ENCODE results near the gene FNTB. TPM values are rescaled to one million over a fixed set of nuclear protein-coding genes. Genes with fewer than 3 reads are reported as not detected.
A peak's percentile ranks its signal among the peaks of the same experiment; 100 is the strongest.

FNTB gene
- total RNA-seq, 5 donors from 2014 or later (not counting 1 experiment from before 2014, with no cell fraction given) = 9.6 to 14.2 (median 10.4) TPM

DNA sequence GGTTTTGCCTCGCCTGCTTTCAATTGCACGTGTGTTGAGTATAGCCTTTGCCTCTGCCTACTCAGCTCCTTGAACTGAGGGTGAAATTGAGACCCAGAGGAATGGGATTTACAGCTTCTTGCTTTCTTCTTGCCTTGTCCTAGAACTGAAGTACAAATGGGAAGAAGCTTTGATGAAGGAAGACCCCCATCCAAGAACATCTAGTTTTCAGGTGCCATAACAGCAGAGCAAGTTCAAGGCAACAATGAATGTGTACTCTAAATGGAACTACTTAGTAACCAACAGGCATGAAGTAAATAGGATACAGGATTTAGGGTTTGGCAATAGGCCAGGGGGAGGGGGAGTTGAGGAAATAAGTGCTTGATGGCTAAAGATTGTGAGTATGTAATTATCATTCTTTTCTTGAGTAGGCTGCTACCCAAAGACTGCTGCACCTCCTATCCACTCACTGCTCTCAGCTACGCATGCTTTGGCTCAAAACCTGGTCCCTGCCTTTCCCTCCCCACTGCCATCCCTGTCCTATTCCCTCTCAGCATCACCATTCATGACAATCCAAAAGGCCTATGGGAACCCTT is 46.3 kb upstream of the FNTB start:
- no peak for ATAC-seq (replicated peaks in 1 of 4)
- no peak overlapping the region for H3K27ac ChIP-seq (ENCODE audit: low read length)
- no peaks in the 10 kb centered on the region for H3K27me3 ChIP-seq (replicated peaks in 1 of 2; ENCODE audit: control insufficient read depth in 2 of 2, extremely low read depth in 1 of 2, insufficient read depth in 2 of 2, low read length in 1 of 2)
- H3K9me3 Mint-ChIP-seq = no peaks in the 10 kb centered on the region
- WGBS (ENCODE audit: insufficient coverage) = 100% methylated on average over 1 of the region's 3 CpGs
- H3K27me3 Mint-ChIP-seq = no peaks in the 10 kb centered on the region
- no peaks in the 10 kb centered on the region for H3K9me3 ChIP-seq
- H3K36me3 ChIP-seq (ENCODE audit: control insufficient read depth in 2 of 2, extremely low read depth in 1 of 2, insufficient read depth in 1 of 2, low read length in 1 of 2) = peaks cover 7 to 55% of the 10 kb centered on the region in 2 donors
- peaks cover 2 to 10% of the 10 kb centered on the region in 2 experiments for H3K4me1 ChIP-seq (ENCODE audit: control insufficient read depth in 1 of 2, extremely low read depth in 1 of 2, insufficient read depth in 2 of 2, low read length in 2 of 2)
- no peak for DNase-seq
- no peak overlapping the region for H3K4me3 ChIP-seq (ENCODE audit: control insufficient read depth in 1 of 2, extremely low read depth in 1 of 2, low read length in 1 of 2)
- peaks cover 55% of the 10 kb centered on the region for H3K36me3 Mint-ChIP-seq
- H3K4me1 Mint-ChIP-seq = peaks cover 75 to 87% (median 85%) of the 10 kb centered on the region in 3 donors
- H3K27ac Mint-ChIP-seq = peak overlapping the region; percentile 75 to 77
- ChIA-PET CTCF (no interaction called here), POLR2A (interaction anchor here in 1 of 2 donors (0.6 kb wide), 1 partner anchor 588 kb away, joined by 4 read pairs; no protein-coding TSS in a partner anchor)
- no peak overlapping the region for H3K4me3 Mint-ChIP-seq

DNA sequence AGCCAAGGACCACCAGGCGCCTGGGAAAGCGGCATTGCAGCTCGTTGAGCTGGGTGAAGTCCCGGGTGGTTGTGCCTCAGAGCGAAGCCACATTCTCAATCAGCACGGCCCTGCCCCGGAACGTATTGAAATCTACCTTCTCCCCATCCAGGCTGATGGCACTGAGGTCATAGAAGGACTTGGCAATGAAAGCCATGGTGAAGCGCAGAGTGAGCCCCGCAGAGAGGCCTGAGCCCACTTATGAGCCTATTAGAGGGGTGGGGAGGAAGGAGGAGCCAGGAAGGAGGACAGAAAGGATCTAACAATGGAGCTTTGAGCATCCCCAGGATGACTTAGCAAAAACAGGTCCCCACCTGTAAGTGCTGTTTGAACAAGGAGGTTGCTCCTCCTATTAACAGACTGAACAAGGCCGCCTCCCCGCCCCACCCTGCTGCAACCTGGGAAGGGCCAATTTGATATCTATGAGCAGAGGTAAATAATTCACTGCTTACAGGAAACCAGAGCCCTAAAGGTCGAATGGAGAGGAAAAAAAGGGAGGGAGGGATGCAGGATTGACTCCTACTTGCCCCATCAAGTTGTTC is 44.1 kb upstream of the FNTB start, which contains the start of gene GPX2:
Gene GPX2, minus strand, starts transcription at position 215 of the 581 bp plus-strand sequence. Its CDS starts 19 bp downstream, at position 196.
- peaks cover 64% of the 10 kb centered on the region for H3K36me3 Mint-ChIP-seq
- POLR2A ChIA-PET = interaction anchor here in 1 of 2 donors (0.6 to 1.0 kb wide), 2 partner anchors 19 to 262 kb away, joined by 3 read pairs; no protein-coding TSS in a partner anchor
- WGBS (ENCODE audit: insufficient coverage) = 68% methylated on average over 4 of the region's 13 CpGs

DNA sequence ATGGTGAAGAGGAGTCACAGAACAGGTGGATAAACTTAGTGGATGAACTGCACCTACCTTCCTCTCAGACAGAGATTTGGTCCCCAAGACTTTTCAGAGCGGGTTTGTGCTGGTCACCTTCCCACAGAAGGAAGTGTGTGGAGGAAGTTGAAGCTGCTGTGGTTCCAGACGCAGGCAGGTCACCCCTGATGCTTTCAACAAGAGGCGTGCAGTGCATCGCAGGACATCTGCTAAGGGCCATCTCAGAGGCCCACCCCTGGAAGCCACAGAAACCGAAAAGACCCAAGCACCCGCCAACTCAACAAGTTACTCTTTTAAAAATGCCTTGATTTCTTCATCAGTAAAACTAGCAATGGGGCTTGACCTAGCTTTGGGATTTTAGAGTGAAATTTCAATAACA is 43.1 kb upstream of the FNTB start:
- POLR2A ChIA-PET = no interaction called here
- H3K36me3 ChIP-seq (ENCODE audit: control insufficient read depth in 2 of 2, extremely low read depth in 1 of 2, insufficient read depth in 1 of 2, low read length in 1 of 2) = peaks cover 7 to 52% of the 10 kb centered on the region in 2 donors
- Mint-ChIP-seq H3K36me3 (peaks cover 67% of the 10 kb centered on the region), H3K4me1 (peaks cover 59 to 76% (median 70%) of the 10 kb centered on the region in 3 donors), H3K27ac (peak overlapping the region in 1 of 2 donors; percentile 82), H3K4me3 (no peak overlapping the region), H3K27me3 (no peaks in the 10 kb centered on the region), H3K9me3 (no peaks in the 10 kb centered on the region)
- H3K4me1 ChIP-seq (ENCODE audit: control insufficient read depth in 1 of 2, extremely low read depth in 1 of 2, insufficient read depth in 2 of 2, low read length in 2 of 2) = peaks cover 5 to 17% of the 10 kb centered on the region in 2 experiments
- no peaks in the 10 kb centered on the region for H3K9me3 ChIP-seq
- H3K4me3 ChIP-seq (ENCODE audit: control insufficient read depth in 1 of 2, extremely low read depth in 1 of 2, low read length in 1 of 2) = no peak overlapping the region
- ATAC-seq (replicated peaks in 1 of 4) (no peak), DNase-seq (no peak)
- H3K27ac ChIP-seq (ENCODE audit: low read length) = no peak overlapping the region
- CTCF ChIA-PET = interaction anchor here in 1 of 2 donors (0.6 kb wide), 1 partner anchor 51 kb away, joined by 6 read pairs; no protein-coding TSS in a partner anchor
- H3K27me3 ChIP-seq (replicated peaks in 1 of 2; ENCODE audit: control insufficient read depth in 2 of 2, extremely low read depth in 1 of 2, insufficient read depth in 2 of 2, low read length in 1 of 2) = no peaks in the 10 kb centered on the region
- WGBS (ENCODE audit: insufficient coverage) = 37% methylated on average over 4 of the region's 6 CpGs

More for the DNA sequence above, 44.1 kb upstream of the FNTB start, which contains the start of gene GPX2:
- H3K9me3 ChIP-seq = no peaks in the 10 kb centered on the region
- Mint-ChIP-seq H3K27me3 (no peaks in the 10 kb centered on the region), H3K4me1 (peaks cover 66 to 82% (median 78%) of the 10 kb centered on the region in 3 donors), H3K9me3 (no peaks in the 10 kb centered on the region), H3K4me3 (no peak within 1 kb of the TSS), H3K27ac (peak within 1 kb of the TSS; percentile 43 to 82)
- DNase-seq (peak in 1 of 35 experiments; percentile 2), ATAC-seq (replicated peaks in 1 of 4) (no peak)
- H3K27me3 ChIP-seq (replicated peaks in 1 of 2; ENCODE audit: control insufficient read depth in 2 of 2, extremely low read depth in 1 of 2, insufficient read depth in 2 of 2, low read length in 1 of 2) = no peaks in the 10 kb centered on the region
- H3K4me1 ChIP-seq (ENCODE audit: control insufficient read depth in 1 of 2, extremely low read depth in 1 of 2, insufficient read depth in 2 of 2, low read length in 2 of 2) = peaks cover 5 to 17% of the 10 kb centered on the region in 2 experiments
- CTCF ChIA-PET = no interaction called here
- H3K4me3 ChIP-seq (ENCODE audit: control insufficient read depth in 1 of 2, extremely low read depth in 1 of 2, low read length in 1 of 2) = no peak within 1 kb of the TSS
- peaks cover 7 to 50% of the 10 kb centered on the region in 2 donors for H3K36me3 ChIP-seq (ENCODE audit: control insufficient read depth in 2 of 2, extremely low read depth in 1 of 2, insufficient read depth in 1 of 2, low read length in 1 of 2)
- H3K27ac ChIP-seq (ENCODE audit: low read length) = no peak within 1 kb of the TSS

DNA sequence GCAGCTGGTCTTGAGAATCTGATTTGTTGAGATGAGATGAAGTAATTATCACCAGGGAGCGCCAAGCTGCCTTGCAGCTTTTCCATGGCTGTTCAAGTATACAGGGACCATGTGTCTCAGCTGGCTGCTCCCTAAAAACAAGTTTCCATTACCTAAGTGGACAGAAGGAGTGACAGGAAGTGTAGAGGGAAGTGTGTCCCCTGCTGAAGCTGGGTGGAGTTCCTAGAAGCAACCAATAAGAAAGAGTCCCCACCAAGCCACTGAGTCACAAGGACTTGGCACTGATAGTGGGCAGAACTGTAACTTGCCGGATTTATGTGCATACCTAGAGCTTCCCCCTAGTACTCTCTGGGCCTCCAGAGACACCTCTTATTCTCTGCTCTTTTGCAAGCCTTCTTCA is 42.7 kb upstream of the FNTB start:
- DNase-seq (no peak), ATAC-seq (replicated peaks in 1 of 4) (no peak)
- Histone ChIP-seq H3K27ac (ENCODE audit: low read length) (no peak overlapping the region), H3K27me3 (replicated peaks in 1 of 2; ENCODE audit: control insufficient read depth in 2 of 2, extremely low read depth in 1 of 2, insufficient read depth in 2 of 2, low read length in 1 of 2) (no peaks in the 10 kb centered on the region), H3K36me3 (ENCODE audit: control insufficient read depth in 2 of 2, extremely low read depth in 1 of 2, insufficient read depth in 1 of 2, low read length in 1 of 2) (peaks cover 12 to 51% of the 10 kb centered on the region in 2 donors), H3K4me1 (ENCODE audit: control insufficient read depth in 1 of 2, extremely low read depth in 1 of 2, insufficient read depth in 2 of 2, low read length in 2 of 2) (peaks cover 5 to 17% of the 10 kb centered on the region in 2 experiments), H3K9me3 (no peaks in the 10 kb centered on the region), H3K4me3 (ENCODE audit: control insufficient read depth in 1 of 2, extremely low read depth in 1 of 2, low read length in 1 of 2) (no peak overlapping the region)
- Mint-ChIP-seq H3K9me3 (no peaks in the 10 kb centered on the region), H3K27me3 (no peaks in the 10 kb centered on the region), H3K36me3 (peaks cover 67% of the 10 kb centered on the region), H3K4me3 (no peak overlapping the region), H3K27ac (peak overlapping the region in 1 of 2 donors; percentile 82), H3K4me1 (peaks cover 54 to 71% (median 65%) of the 10 kb centered on the region in 3 donors)
- POLR2A ChIA-PET = no interaction called here
- CTCF ChIA-PET = no interaction called here
- no CpG with 5 or more reads among the region's 2 CpGs for WGBS (ENCODE audit: insufficient coverage)

DNA sequence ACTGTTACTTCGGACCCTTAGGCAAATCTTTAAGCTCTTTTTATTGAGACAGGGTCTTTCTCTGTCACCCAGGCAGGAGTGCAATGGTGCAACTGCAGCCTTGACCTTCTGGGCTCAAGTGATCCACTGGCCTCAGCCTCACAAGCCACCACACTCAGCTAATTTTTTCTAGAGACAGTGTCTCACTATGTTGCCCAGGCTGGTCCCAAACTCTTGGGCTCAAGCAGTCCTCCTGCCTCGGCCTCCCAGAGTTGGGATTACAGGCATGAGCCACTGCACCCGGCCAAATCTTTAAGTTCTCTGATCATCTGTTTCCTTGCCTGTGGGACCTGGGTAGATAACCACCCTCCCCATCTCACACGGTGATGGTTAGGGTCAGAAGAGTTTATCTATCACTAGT is 41.8 kb upstream of the FNTB start:
- Histone ChIP-seq H3K4me1 (ENCODE audit: control insufficient read depth in 1 of 2, extremely low read depth in 1 of 2, insufficient read depth in 2 of 2, low read length in 2 of 2) (peaks cover 5 to 17% of the 10 kb centered on the region in 2 experiments), H3K36me3 (ENCODE audit: control insufficient read depth in 2 of 2, extremely low read depth in 1 of 2, insufficient read depth in 1 of 2, low read length in 1 of 2) (peaks cover 13 to 44% of the 10 kb centered on the region in 2 donors), H3K9me3 (no peaks in the 10 kb centered on the region), H3K27ac (ENCODE audit: low read length) (no peak overlapping the region), H3K27me3 (replicated peaks in 1 of 2; ENCODE audit: control insufficient read depth in 2 of 2, extremely low read depth in 1 of 2, insufficient read depth in 2 of 2, low read length in 1 of 2) (no peaks in the 10 kb centered on the region), H3K4me3 (ENCODE audit: control insufficient read depth in 1 of 2, extremely low read depth in 1 of 2, low read length in 1 of 2) (no peak overlapping the region)
- no peak for ATAC-seq (replicated peaks in 1 of 4)
- Mint-ChIP-seq H3K27me3 (no peaks in the 10 kb centered on the region), H3K4me1 (peaks cover 48 to 63% (median 57%) of the 10 kb centered on the region in 3 donors), H3K27ac (no peak overlapping the region), H3K36me3 (peaks cover 67% of the 10 kb centered on the region), H3K4me3 (no peak overlapping the region), H3K9me3 (no peaks in the 10 kb centered on the region)
- DNase-seq = no peak
- CTCF ChIA-PET = no interaction called here
- 91% methylated on average over 1 of the region's 4 CpGs for WGBS (ENCODE audit: insufficient coverage)
- POLR2A ChIA-PET = no interaction called here

DNA sequence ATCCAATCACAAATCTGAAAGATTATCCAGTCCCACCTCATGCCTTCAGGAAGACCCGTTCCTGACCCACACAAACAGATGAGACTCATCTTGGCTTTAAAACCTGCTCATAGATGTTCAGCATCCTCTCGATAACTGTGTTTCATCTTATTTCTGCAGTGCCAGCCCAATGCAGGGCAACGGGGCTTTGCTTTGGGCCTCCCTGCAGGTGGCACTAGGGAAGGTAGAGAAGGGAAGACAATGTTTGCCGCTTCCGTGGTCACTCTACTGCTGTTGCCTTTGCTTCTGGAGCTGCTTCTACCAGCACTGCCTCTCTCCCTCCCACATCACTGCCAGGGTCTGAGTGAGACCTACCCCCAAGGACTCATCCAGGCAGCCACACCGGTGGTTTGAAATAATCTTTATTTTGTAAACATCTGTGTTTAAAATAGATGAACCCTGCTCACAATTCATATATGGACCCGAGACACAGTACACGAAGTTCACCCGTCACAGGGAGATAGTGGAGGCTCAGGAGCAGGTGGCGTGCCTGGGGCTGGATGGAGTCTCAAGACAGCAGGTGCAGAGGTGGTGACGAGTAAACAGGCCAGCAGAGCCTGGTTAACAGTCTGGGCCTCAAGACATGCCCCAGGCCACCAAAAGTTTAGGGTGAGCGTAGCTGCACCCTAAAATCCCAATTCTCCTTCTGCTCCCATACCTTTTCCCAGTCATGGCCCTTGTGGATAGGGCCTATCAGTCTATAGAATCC is 41.1 kb upstream of the FNTB start:
- Mint-ChIP-seq H3K9me3 (no peaks in the 10 kb centered on the region), H3K4me1 (peaks cover 42 to 56% (median 51%) of the 10 kb centered on the region in 3 donors), H3K27ac (no peak overlapping the region), H3K27me3 (no peaks in the 10 kb centered on the region), H3K36me3 (peaks cover 65% of the 10 kb centered on the region), H3K4me3 (no peak overlapping the region)
- Histone ChIP-seq H3K4me1 (ENCODE audit: control insufficient read depth in 1 of 2, extremely low read depth in 1 of 2, insufficient read depth in 2 of 2, low read length in 2 of 2) (peaks cover 5 to 17% of the 10 kb centered on the region in 2 experiments), H3K27me3 (replicated peaks in 1 of 2; ENCODE audit: control insufficient read depth in 2 of 2, extremely low read depth in 1 of 2, insufficient read depth in 2 of 2, low read length in 1 of 2) (no peaks in the 10 kb centered on the region), H3K36me3 (ENCODE audit: control insufficient read depth in 2 of 2, extremely low read depth in 1 of 2, insufficient read depth in 1 of 2, low read length in 1 of 2) (peaks cover 13 to 47% of the 10 kb centered on the region in 2 donors), H3K9me3 (no peaks in the 10 kb centered on the region), H3K4me3 (ENCODE audit: control insufficient read depth in 1 of 2, extremely low read depth in 1 of 2, low read length in 1 of 2) (no peak overlapping the region), H3K27ac (ENCODE audit: low read length) (no peak overlapping the region)
- 91% methylated on average over 6 of the region's 12 CpGs for WGBS (ENCODE audit: insufficient coverage)
- no peak for ATAC-seq (replicated peaks in 1 of 4)
- ChIA-PET POLR2A (no interaction called here), CTCF (no interaction called here)
- no peak for DNase-seq

Data from T-cell (primary cell).